Tibial nerve (tissue), 4 donors: Measurements from ENCODE around the gene PARD6G.

Experiments
- EP300 ChIP-seq, 2 donors: sonication (generic); formaldehyde crosslinking; IDR thresholded peaks; one replicate each; pipeline ENCODE4 v1.6.1; 2017; ENCODE audit warnings: antibody characterized with exemption in 2 of 2, mild to moderate bottlenecking in 1 of 2
- POLR2A ChIP-seq, 2 donors: fragments of 450-650 bp; IDR thresholded peaks; one replicate each; pipeline ENCODE4 v1.6.1; 2017; ENCODE audit warnings: antibody characterized with exemption in 2 of 2, mild to moderate bottlenecking in 2 of 2, moderate library complexity in 2 of 2
- TF ChIP-seq, protein P1 (sequence below), 5 experiments: fragments of 200-600 bp in 3 of 5; fragments of 450-650 bp in 2 of 5; sonication (generic) in 3 of 5; IDR thresholded peaks; one replicate each; pipeline ENCODE4 v1.5.1; 2016 to 2019; ENCODE audit warnings: antibody characterized with exemption in 5 of 5, mild to moderate bottlenecking in 3 of 5, moderate library complexity in 2 of 5

DNA sequence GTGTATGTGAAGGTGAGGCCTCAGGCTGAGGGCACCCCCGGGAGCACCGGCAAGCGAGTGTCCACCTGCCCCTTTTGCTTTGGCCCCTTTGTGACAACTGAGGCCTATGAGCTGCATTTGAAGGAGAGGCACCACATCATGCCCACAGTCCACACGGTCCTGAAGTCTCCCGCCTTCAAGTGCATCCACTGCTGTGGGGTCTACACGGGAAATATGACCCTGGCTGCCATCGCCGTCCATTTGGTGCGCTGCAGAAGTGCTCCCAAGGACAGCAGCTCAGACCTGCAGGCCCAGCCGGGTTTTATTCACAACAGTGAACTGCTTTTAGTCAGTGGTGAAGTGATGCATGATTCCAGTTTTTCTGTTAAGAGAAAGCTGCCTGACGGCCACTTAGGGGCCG lies 109.3 kb downstream of the PARD6G start:
- TF ChIP-seq, protein P1, sequence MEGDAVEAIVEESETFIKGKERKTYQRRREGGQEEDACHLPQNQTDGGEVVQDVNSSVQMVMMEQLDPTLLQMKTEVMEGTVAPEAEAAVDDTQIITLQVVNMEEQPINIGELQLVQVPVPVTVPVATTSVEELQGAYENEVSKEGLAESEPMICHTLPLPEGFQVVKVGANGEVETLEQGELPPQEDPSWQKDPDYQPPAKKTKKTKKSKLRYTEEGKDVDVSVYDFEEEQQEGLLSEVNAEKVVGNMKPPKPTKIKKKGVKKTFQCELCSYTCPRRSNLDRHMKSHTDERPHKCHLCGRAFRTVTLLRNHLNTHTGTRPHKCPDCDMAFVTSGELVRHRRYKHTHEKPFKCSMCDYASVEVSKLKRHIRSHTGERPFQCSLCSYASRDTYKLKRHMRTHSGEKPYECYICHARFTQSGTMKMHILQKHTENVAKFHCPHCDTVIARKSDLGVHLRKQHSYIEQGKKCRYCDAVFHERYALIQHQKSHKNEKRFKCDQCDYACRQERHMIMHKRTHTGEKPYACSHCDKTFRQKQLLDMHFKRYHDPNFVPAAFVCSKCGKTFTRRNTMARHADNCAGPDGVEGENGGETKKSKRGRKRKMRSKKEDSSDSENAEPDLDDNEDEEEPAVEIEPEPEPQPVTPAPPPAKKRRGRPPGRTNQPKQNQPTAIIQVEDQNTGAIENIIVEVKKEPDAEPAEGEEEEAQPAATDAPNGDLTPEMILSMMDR (IDR thresholded peaks at IDR 0.05) = no peak
- TF ChIP-seq POLR2A (IDR thresholded peaks at IDR 0.05) = no peak
- no peak for TF ChIP-seq EP300 (IDR thresholded peaks at IDR 0.05)
